HUDEP-2 (cell line): Measurements from ENCODE around the gene COL28A1.
"Not testable (repeated sequence)": the region's sequence is repeated elsewhere in the genome, so short reads cannot be mapped to it uniquely, and the experiment has no call there.

ENCODE experiments used
- DNase-seq, 76 experiments: peaks; one replicate each; lab custom pipeline; 2025; ENCODE audit not compliant: unreplicated experiment in 76 of 76; lab: John Stamatoyannopoulos, UW

Gene COL28A1

GRCh38 chr7:7519528-7519927 lies 16.1 kb downstream of the COL28A1 start:
- DNase-seq, result no peak

GRCh38 chr7:7519056-7519455 lies 16.6 kb downstream of the COL28A1 start:
- no peak for DNase-seq

- DNase-seq, result no peak
Measured at GRCh38 chr7:7517754-7518153, 17.9 kb downstream of the COL28A1 start.

- no peak for DNase-seq
Measured at GRCh38 chr7:7516662-7517061, 19.0 kb downstream of the COL28A1 start.

GRCh38 chr7:7516156-7516555 lies 19.5 kb downstream of the COL28A1 start:
- no peak for DNase-seq

- no peak for DNase-seq
Measured at GRCh38 chr7:7512861-7513597, 22.6 kb downstream of the COL28A1 start.

GRCh38 chr7:7510794-7511193 lies 24.9 kb downstream of the COL28A1 start:
- no peak for DNase-seq

GRCh38 chr7:7505915-7506314 lies 29.8 kb downstream of the COL28A1 start:
- DNase-seq, result no peak

GRCh38 chr7:7504910-7505704 lies 30.6 kb downstream of the COL28A1 start:
- DNase-seq, result no peak

- no peak for DNase-seq
Measured at GRCh38 chr7:7499892-7500291, 35.8 kb downstream of the COL28A1 start.

- DNase-seq, result no peak
Measured at GRCh38 chr7:7498856-7499255, 36.8 kb downstream of the COL28A1 start.

GRCh38 chr7:7496311-7496710 lies 39.4 kb downstream of the COL28A1 start:
- DNase-seq, result no peak

GRCh38 chr7:7495171-7495570 lies 40.5 kb downstream of the COL28A1 start:
- no peak for DNase-seq

- DNase-seq, result no peak
Measured at GRCh38 chr7:7491044-7491443, 44.6 kb downstream of the COL28A1 start.

- DNase-seq, result no peak
Measured at GRCh38 chr7:7490003-7490402, 45.7 kb downstream of the COL28A1 start.

GRCh38 chr7:7489546-7489945 lies 46.1 kb downstream of the COL28A1 start:
- no peak for DNase-seq

- no peak for DNase-seq
Measured at GRCh38 chr7:7486362-7486761, 49.3 kb downstream of the COL28A1 start.

- DNase-seq, result no peak
Measured at GRCh38 chr7:7484072-7484471, 51.6 kb downstream of the COL28A1 start.

GRCh38 chr7:7481802-7482201 lies 53.9 kb downstream of the COL28A1 start:
- DNase-seq, result no peak

- DNase-seq, result no peak
Measured at GRCh38 chr7:7479275-7479805, 56.3 kb downstream of the COL28A1 start.

- no peak for DNase-seq
Measured at GRCh38 chr7:7478569-7478968, 57.1 kb downstream of the COL28A1 start.

GRCh38 chr7:7477641-7478040 lies 58.0 kb downstream of the COL28A1 start:
- not testable (repeated sequence) for DNase-seq
